Neutrophil (primary cell): ENCODE data around the gene TSPAN32.

Source experiments
- H3K27ac ChIP-seq: fragments of 200-600 bp; sonication (generic); 2 replicates; pipeline ENCODE4 v1.5.1; 2016; ENCODE audit warnings: mild to moderate bottlenecking, moderate library complexity
- H3K27me3 ChIP-seq: fragments of 200-600 bp; sonication (generic); 2 replicates; pipeline ENCODE4 v1.6.0; 2016; ENCODE audit warnings: mild to moderate bottlenecking
- H3K36me3 ChIP-seq: fragments of 200-600 bp; sonication (generic); 2 replicates; pipeline ENCODE4 v1.5.1; 2017
- H3K4me1 ChIP-seq, 2 experiments: fragments of 200-600 bp in 1 of 2; sonication (generic) in 1 of 2; 1 replicate in 1 of 2; 2 replicates in 1 of 2; pipeline versions ENCODE4 v1.5.1 to v1.6.1; 2013 to 2016; ENCODE audit warnings: low read depth in 1 of 2, low read length in 1 of 2, mild to moderate bottlenecking in 1 of 2, moderate library complexity in 1 of 2; ENCODE audit not compliant: control insufficient read depth in 1 of 2, insufficient read depth in 1 of 2
- H3K4me3 ChIP-seq, 2 experiments: fragments of 200-600 bp in 1 of 2; sonication (generic) in 1 of 2; 1 replicate in 1 of 2; 2 replicates in 1 of 2; pipeline ENCODE4 v1.5.1; 2013 to 2016; ENCODE audit warnings: low read depth in 1 of 2, low read length in 1 of 2, mild to moderate bottlenecking in 1 of 2, moderate library complexity in 1 of 2
- H3K9me3 ChIP-seq: fragments of 200-600 bp; sonication (generic); 2 replicates; pipeline ENCODE4 v1.5.1; 2016
- TF ChIP-seq, protein P1 (sequence below): fragments of 200-600 bp; sonication (generic); IDR thresholded peaks from 2 replicates; pipeline ENCODE4 v1.5.1; 2016; ENCODE audit warnings: antibody characterized with exemption

The TSPAN32 gene

DNA sequence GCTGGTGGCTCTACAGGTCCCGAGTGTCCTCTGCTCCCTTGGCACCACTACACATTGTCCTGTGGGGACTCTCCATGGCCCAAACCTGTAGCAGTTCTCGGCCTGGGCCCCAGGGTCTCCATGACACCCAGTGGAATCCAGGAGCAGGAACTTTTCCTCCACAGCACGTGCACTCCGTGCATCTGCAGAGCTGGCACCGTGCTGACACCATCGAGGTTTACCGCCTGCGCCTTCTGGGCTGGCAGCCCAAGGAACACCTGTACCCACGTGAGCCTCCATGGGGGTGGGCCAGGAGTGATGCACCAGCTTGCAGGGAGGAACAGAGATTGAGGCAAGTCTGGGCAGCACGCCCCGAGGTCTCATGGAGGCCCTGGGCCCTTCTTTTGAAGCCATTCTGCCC, 25.2 kb downstream of the TSPAN32 start:
- Histone ChIP-seq H3K27ac (no peak overlapping the region), H3K4me1 (no peaks in the 10 kb centered on the region), H3K36me3 (no peaks in the 10 kb centered on the region), H3K4me3 (no peak overlapping the region), H3K9me3 (peaks cover 4% of the 10 kb centered on the region), H3K27me3 (peaks cover 4% of the 10 kb centered on the region)
- TF ChIP-seq, protein P1, sequence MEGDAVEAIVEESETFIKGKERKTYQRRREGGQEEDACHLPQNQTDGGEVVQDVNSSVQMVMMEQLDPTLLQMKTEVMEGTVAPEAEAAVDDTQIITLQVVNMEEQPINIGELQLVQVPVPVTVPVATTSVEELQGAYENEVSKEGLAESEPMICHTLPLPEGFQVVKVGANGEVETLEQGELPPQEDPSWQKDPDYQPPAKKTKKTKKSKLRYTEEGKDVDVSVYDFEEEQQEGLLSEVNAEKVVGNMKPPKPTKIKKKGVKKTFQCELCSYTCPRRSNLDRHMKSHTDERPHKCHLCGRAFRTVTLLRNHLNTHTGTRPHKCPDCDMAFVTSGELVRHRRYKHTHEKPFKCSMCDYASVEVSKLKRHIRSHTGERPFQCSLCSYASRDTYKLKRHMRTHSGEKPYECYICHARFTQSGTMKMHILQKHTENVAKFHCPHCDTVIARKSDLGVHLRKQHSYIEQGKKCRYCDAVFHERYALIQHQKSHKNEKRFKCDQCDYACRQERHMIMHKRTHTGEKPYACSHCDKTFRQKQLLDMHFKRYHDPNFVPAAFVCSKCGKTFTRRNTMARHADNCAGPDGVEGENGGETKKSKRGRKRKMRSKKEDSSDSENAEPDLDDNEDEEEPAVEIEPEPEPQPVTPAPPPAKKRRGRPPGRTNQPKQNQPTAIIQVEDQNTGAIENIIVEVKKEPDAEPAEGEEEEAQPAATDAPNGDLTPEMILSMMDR: no peak

DNA sequence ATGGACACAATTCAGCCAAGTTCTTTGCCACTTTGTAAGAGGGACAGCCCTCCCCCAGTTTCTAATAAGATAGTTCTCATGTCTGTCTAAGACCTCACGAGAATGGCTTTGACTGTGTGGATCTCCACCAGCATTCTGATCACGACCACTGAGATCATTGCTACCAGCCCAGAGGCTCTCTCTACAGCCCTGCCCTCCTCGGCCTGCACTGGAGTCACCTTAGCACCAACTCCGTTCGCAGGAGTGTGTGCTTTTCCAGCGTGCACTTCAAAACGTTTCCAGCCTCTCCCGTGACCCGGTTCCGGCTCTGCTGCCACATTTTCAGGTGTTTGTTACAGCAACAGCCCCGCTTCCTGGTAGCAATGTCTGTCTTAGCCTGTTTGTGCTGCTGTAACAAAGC, 26.2 kb downstream of the TSPAN32 start:
- peaks cover 4% of the 10 kb centered on the region for H3K27me3 ChIP-seq
- H3K4me1 ChIP-seq: no peaks in the 10 kb centered on the region
- no peak overlapping the region for H3K4me3 ChIP-seq
- H3K9me3 ChIP-seq: peaks cover 4% of the 10 kb centered on the region
- no peak overlapping the region for H3K27ac ChIP-seq
- TF ChIP-seq, protein P1: no peak
- H3K36me3 ChIP-seq: no peaks in the 10 kb centered on the region

DNA sequence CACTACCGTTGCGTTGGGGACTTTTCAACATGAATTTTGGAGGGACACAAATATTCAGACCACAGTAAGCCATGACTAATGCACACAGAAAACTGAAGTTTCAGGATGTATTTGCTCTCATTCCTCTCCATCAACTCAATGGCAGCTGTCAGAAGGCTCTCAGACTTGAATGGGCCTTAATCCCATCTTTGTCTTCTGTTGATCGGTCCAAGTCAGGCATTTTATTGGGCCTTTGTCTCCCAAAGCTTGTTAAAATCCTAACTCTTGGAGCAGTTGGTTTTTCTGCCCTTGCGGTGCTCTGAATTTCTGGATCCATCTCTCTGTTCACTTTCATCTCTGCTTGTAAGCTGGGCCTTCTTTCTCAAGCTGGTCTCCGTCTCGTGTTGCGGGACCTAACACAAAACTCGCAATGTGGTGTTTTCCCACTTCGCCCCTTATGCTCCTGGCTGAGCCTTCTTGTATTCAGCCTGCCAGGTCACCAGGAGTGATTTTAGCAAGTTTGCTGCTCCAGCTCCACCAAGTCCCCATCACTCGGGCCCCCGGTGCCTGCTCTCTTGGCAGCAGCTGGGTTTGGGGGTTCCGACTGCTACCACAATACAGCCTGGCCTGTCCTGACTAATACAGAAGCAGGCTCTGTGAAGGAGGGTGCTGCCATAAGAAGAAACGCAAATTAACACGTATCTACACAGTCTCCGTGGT, 27.0 kb downstream of the TSPAN32 start:
- Histone ChIP-seq H3K36me3 (no peaks in the 10 kb centered on the region), H3K4me3 (no peak overlapping the region), H3K27me3 (peaks cover 4% of the 10 kb centered on the region), H3K4me1 (no peaks in the 10 kb centered on the region), H3K27ac (no peak overlapping the region), H3K9me3 (peaks cover 4% of the 10 kb centered on the region)
- TF ChIP-seq, protein P1: no peak

DNA sequence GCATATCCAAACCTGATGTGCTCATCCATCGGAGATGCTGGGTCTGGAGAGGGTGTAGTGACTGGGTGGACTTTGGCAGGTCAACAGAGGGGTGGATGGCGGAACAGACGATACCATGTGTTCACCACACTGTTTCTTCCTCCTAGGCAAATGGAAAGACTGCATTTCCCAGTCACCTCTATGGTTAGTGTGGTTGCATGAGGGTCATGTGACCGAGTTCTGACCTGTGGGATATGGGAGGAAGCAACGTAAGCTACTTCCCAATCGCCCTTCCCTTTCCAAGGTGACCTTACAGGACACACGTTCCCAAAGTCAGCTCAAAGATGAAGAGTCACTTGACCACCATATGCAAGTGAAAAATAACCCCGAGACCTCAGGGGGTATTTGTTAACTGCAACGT, 27.7 kb downstream of the TSPAN32 start:
- Histone ChIP-seq H3K4me1 (no peaks in the 10 kb centered on the region), H3K4me3 (no peak overlapping the region), H3K9me3 (peaks cover 4% of the 10 kb centered on the region), H3K27ac (no peak overlapping the region), H3K36me3 (no peaks in the 10 kb centered on the region), H3K27me3 (peaks cover 4% of the 10 kb centered on the region)
- TF ChIP-seq, protein P1: no peak

DNA sequence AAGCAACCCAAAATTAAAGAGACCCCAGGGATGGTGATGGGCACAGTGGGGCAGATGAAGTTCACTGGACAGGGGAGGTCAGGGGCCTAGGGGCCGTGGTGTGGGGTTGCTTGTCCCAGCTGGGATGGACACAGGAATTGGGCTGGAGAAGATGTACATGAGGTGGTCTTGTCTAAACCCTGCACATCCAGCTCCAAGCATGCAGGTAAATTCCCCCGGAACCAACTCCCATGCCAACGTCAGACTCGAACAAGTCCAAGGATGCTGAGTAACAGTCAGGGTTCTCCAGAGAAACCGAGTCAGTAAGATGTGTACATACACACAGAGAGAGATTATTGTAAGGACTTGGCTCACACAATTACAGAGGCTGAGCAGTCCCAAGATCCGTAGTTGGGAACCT, 28.9 kb downstream of the TSPAN32 start:
- Histone ChIP-seq H3K36me3 (no peaks in the 10 kb centered on the region), H3K27ac (no peak overlapping the region), H3K9me3 (peaks cover 4% of the 10 kb centered on the region), H3K4me3 (no peak overlapping the region), H3K27me3 (peaks cover 2% of the 10 kb centered on the region), H3K4me1 (no peaks in the 10 kb centered on the region)
- TF ChIP-seq, protein P1: no peak
